KMS-11 (cell line): ENCODE results near the gene OXCT1.
A peak's percentile ranks its signal among the peaks of the same experiment; 100 is the strongest.

ENCODE experiments used
- H2AFZ ChIP-seq: fragments of 200-600 bp; sonication (generic); 2 replicates; pipeline ENCODE4 v1.6.1; 2016; ENCODE audit warnings: antibody characterized with exemption, mixed run types, low read depth
- H3K27ac ChIP-seq: fragments of 200-600 bp; sonication (generic); 2 replicates; pipeline ENCODE4 v1.6.1; 2016; ENCODE audit warnings: mild to moderate bottlenecking, mixed run types
- H3K27me3 ChIP-seq: fragments of 200-600 bp; sonication (generic); 2 replicates; pipeline ENCODE4 v1.6.1; 2017; ENCODE audit warnings: mild to moderate bottlenecking, low read depth, mixed run types, moderate library complexity; ENCODE audit not compliant: insufficient read depth
- H3K36me3 ChIP-seq: fragments of 200-600 bp; sonication (generic); 2 replicates; pipeline ENCODE4 v1.6.1; 2017; ENCODE audit warnings: mild to moderate bottlenecking, mixed run types; ENCODE audit not compliant: insufficient read depth
- H3K4me1 ChIP-seq: fragments of 200-600 bp; sonication (generic); 2 replicates; pipeline ENCODE4 v1.6.1; 2016; ENCODE audit warnings: mild to moderate bottlenecking, low read depth, mixed run types; ENCODE audit not compliant: poor library complexity, severe bottlenecking
- H3K4me2 ChIP-seq: fragments of 200-600 bp; sonication (generic); 2 replicates; pipeline ENCODE4 v1.7.0; 2016; ENCODE audit warnings: mild to moderate bottlenecking, mixed run types
- H3K4me3 ChIP-seq: fragments of 200-600 bp; sonication (generic); IDR thresholded peaks from 2 replicates; pipeline ENCODE4 v1.6.1; 2017; ENCODE audit warnings: low read depth, low read length, mixed read lengths; ENCODE audit not compliant: insufficient read depth
- H3K79me2 ChIP-seq: fragments of 200-600 bp; sonication (generic); 2 replicates; pipeline ENCODE4 v1.6.1; 2016; ENCODE audit warnings: low read depth, mixed run types; ENCODE audit not compliant: insufficient read depth
- H3K9ac ChIP-seq: fragments of 200-600 bp; sonication (generic); 2 replicates; pipeline ENCODE4 v1.6.1; 2016; ENCODE audit warnings: mild to moderate bottlenecking, mixed run types
- H4K20me1 ChIP-seq: fragments of 200-600 bp; sonication (generic); 2 replicates; pipeline ENCODE4 v1.6.1; 2016; ENCODE audit warnings: mild to moderate bottlenecking, mixed run types; ENCODE audit not compliant: insufficient read depth
- CTCF ChIP-seq: fragments of 200-600 bp; sonication (generic); conservative IDR thresholded peaks from 2 replicates; pipeline ENCODE4 v1.6.1; 2017; ENCODE audit warnings: low read depth, mild to moderate bottlenecking, antibody characterized with exemption, low read length, moderate library complexity, mixed read lengths

The OXCT1 gene

GRCh38 chr5:41809128-41809527, 61.1 kb downstream of the OXCT1 start:
- H2AFZ ChIP-seq = no peak overlapping the region
- H3K9ac ChIP-seq = no peak overlapping the region
- H3K79me2 ChIP-seq = no peaks in the 10 kb centered on the region
- H3K4me2 ChIP-seq = no peak overlapping the region
- H3K27me3 ChIP-seq = no peaks in the 10 kb centered on the region
- no peak overlapping the region for H3K27ac ChIP-seq
- peaks cover 15% of the 10 kb centered on the region for H3K4me1 ChIP-seq
- TF ChIP-seq CTCF = no peak
- H3K4me3 ChIP-seq = no peak overlapping the region
- no peaks in the 10 kb centered on the region for H3K36me3 ChIP-seq
- no peaks in the 10 kb centered on the region for H4K20me1 ChIP-seq

GRCh38 chr5:41808294-41808693, 61.9 kb downstream of the OXCT1 start:
- H3K4me1 ChIP-seq = peaks cover 15% of the 10 kb centered on the region
- no peak for TF ChIP-seq CTCF
- H4K20me1 ChIP-seq = no peaks in the 10 kb centered on the region
- H3K27ac ChIP-seq = no peak overlapping the region
- no peak overlapping the region for H2AFZ ChIP-seq
- H3K79me2 ChIP-seq = no peaks in the 10 kb centered on the region
- no peak overlapping the region for H3K4me3 ChIP-seq
- no peaks in the 10 kb centered on the region for H3K36me3 ChIP-seq
- no peak overlapping the region for H3K9ac ChIP-seq
- H3K27me3 ChIP-seq = no peaks in the 10 kb centered on the region
- no peak overlapping the region for H3K4me2 ChIP-seq

DNA sequence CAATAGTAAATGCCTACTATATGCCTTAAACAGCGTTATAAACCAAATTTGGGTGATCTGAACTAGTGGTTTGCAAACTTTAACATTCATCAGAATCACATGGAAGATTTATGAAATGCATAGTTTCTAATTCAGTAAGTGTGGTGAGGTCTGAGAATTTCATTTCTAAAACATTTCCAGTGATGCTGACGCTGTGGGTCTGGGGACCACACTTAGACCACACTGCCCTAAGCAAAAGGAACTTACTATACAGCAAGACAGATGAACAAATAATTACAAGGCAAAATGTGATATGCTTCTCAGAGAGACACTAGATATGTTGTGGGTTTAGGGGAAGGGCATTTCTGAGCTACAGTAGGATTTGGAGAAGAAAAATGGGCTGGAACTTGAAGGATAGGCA, 72.6 kb downstream of the OXCT1 start:
- Histone ChIP-seq H3K36me3 (no peaks in the 10 kb centered on the region), H3K4me3 (no peak overlapping the region), H3K4me1 (peaks cover 52% of the 10 kb centered on the region), H4K20me1 (no peaks in the 10 kb centered on the region), H3K79me2 (no peaks in the 10 kb centered on the region), H3K27ac (peak overlapping the region; percentile 58; the same call in 1 of the 2 replicates), H2AFZ (no peak overlapping the region), H3K27me3 (no peaks in the 10 kb centered on the region), H3K4me2 (peak overlapping the region; percentile 41; the same call in 1 of the 2 replicates), H3K9ac (no peak overlapping the region)
- TF ChIP-seq CTCF = no peak

- H2AFZ ChIP-seq = no peak overlapping the region
- H3K36me3 ChIP-seq = no peaks in the 10 kb centered on the region
These were observed 74.2 kb downstream of the OXCT1 start for GRCh38 chr5:41796061-41796460.

More at GRCh38 chr5:41796061-41796460, 74.2 kb downstream of the OXCT1 start:
- no peaks in the 10 kb centered on the region for H3K79me2 ChIP-seq
- H3K4me1 ChIP-seq = peaks cover 52% of the 10 kb centered on the region
- no peak overlapping the region for H3K4me3 ChIP-seq
- no peak overlapping the region for H3K4me2 ChIP-seq
- no peak overlapping the region for H3K27ac ChIP-seq
- no peak for TF ChIP-seq CTCF
- H3K27me3 ChIP-seq = no peaks in the 10 kb centered on the region
- H3K9ac ChIP-seq = no peak overlapping the region
- no peaks in the 10 kb centered on the region for H4K20me1 ChIP-seq
